ENCODE measurements around the gene ELOB.

The ELOB gene

DNA sequence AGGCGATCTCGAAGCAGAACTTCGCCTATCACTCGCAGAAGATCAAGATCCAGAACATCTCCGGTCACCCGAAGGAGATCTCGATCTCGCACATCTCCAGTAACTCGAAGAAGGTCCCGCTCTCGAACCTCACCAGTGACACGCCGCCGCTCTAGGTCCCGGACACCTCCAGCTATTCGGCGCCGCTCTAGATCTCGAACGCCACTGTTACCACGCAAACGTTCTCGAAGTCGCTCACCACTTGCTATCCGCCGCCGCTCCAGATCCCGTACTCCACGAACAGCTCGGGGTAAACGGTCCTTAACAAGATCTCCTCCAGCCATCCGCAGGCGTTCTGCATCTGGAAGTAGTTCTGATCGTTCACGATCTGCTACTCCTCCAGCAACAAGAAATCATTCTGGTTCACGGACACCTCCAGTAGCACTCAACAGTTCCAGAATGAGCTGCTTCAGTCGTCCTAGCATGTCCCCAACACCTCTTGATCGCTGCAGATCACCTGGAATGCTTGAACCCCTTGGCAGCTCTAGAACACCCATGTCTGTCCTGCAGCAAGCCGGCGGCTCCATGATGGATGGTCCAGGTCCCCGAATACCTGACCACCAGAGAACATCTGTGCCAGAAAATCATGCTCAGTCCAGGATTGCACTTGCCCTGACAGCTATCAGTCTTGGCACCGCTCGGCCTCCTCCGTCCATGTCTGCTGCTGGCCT is 10.5 kb downstream of the ELOB start:
- DNase-seq, result no peak

DNA sequence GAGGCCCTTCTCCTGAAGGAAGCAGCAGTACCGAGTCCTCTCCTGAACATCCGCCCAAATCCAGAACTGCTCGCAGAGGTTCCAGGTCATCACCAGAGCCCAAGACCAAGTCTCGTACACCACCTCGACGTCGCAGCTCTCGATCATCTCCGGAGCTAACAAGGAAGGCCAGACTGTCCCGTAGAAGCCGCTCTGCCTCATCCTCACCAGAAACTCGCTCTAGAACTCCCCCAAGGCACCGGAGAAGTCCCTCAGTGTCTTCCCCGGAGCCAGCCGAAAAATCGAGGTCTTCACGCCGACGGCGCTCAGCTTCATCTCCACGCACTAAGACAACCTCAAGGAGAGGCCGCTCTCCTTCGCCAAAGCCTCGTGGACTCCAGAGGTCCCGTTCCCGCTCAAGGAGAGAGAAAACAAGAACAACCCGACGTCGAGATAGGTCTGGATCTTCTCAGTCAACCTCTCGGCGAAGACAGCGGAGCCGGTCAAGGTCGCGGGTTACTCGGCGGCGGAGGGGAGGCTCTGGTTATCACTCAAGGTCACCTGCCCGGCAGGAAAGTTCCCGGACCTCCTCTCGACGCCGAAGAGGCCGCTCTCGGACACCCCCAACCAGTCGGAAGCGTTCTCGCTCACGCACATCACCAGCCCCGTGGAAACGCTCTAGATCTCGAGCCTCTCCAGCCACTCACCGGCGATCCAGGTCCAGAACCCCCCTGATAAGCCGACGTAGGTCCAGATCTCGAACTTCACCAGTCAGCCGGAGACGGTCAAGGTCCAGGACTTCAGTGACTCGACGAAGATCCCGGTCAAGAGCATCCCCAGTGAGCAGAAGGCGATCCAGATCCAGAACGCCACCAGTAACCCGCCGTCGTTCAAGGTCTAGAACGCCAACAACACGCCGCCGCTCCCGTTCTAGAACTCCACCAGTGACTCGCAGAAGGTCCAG is 11.3 kb downstream of the ELOB start:
- no peak for DNase-seq

- no peak for DNase-seq
These were observed 12.4 kb downstream of the ELOB start for GRCh38 chr16:2764718-2765117.

DNA sequence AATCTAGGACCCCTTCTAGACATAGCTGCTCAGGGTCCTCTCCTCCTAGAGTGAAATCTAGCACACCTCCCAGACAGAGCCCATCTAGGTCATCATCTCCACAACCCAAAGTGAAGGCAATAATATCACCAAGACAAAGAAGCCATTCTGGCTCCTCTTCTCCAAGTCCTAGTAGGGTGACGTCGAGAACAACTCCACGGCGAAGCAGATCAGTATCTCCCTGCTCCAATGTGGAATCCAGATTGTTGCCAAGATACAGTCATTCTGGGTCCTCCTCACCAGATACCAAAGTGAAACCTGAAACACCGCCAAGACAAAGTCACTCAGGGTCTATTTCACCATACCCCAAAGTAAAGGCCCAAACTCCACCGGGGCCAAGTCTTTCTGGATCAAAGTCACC is 13.9 kb downstream of the ELOB start:
- DNase-seq, result no peak

- DNase-seq, result no peak
These were observed 14.4 kb downstream of the ELOB start for GRCh38 chr16:2762711-2763110.

DNA sequence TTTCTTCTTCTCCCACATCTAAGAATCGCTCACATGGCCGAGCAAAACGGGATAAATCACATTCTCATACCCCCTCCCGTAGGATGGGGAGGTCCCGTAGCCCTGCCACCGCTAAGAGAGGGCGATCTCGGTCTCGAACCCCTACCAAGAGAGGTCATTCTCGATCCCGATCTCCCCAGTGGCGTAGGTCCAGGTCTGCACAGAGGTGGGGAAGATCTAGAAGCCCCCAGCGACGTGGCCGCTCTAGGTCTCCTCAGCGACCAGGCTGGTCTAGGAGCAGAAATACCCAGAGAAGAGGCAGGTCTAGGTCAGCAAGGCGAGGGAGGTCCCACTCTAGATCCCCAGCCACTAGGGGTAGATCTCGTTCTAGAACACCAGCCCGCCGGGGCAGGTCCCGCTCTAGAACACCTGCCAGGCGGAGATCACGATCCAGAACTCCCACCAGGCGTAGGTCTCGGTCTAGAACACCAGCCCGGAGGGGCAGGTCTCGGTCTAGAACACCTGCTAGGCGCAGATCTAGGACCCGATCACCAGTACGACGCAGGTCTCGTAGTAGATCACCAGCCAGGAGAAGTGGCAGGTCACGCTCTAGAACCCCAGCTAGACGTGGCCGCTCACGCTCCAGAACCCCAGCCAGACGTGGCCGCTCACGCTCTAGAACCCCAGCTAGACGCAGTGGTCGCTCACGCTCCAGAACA is 15.0 kb downstream of the ELOB start:
- no peak for DNase-seq

DNA sequence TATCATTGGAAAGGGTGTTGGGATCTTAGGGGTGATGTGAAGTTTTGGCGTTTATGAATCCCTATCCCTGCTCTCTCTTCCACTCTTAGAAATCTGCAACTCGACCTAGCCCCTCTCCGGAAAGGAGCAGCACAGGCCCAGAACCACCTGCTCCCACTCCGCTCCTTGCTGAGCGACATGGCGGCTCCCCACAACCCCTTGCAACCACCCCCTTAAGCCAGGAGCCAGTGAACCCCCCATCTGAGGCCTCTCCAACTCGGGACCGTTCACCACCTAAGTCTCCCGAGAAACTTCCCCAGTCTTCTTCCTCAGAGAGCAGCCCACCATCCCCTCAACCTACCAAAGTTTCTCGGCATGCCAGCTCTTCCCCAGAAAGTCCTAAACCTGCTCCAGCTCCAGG is 15.6 kb downstream of the ELOB start:
- no peak for DNase-seq

DNA sequence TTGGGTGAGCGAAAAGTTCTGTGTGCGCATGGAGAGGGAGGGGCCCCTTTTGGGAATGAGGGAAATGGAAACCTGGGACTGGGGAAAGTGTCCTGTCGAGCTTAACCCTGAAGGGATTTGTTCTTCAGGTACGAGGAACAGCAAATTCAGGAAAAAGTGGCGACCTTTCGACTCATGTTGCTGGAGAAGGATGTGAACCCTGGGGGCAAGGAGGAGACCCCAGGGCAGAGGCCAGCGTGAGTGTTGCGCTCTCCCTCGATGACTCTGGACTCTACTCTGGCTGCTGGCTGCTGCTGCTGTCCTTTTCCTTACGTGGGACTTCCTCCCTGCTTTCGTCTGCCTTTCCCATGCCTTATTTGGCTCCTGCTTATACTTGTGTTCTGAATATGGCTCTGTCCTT is 19.7 kb downstream of the ELOB start:
- DNase-seq, result no peak

DNA sequence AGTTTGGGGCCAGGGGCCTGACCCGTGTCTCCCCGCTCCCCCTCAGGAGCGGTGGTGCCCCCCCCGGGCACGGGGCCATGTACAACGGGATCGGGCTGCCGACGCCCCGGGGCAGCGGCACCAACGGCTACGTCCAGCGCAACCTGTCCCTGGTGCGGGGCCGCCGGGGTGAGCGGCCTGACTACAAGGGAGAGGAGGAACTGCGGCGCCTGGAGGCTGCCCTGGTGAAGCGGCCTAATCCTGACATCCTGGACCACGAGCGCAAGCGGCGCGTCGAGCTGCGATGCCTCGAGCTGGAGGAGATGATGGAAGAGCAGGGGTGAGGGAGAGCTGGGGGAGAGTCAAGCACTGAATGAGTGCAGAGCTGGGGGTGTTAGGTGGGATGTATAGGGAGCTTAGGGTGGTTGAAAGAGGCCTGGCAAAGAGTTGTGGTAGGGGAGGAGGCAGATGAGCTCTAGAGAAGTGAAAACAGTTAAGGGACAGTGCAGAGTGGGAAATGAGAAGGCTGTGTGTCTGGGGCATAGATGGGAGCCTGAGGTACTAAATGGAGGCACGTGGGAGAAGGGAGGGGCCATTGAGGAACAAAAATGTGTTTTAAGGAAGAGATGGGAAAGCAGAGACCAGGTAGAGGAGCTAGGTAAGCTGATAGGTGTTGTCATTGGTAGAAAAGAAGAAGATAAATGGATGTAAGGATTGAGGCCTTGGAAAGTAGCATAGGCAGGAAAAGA is 20.6 kb downstream of the ELOB start:
- no peak for DNase-seq

DNA sequence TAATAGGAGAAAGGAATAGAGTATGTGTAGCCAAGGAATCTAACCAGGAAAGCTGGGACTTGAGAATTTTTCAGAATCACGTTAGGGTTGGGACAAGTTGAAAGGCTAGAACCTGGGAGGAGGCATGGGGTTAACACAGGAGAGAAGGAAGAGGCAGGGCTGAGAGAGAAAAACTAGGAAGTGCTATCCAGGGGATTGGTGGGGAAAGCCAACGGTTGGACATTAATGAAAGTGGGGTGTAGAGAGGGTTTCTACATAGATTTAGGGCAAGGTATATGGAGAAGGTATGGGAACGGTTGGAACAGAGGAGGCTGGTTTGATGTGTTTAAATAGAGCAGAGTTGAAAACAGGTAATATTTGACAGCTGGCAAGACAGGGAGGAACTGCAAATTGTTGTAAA is 21.9 kb downstream of the ELOB start:
- no peak for DNase-seq

DNA sequence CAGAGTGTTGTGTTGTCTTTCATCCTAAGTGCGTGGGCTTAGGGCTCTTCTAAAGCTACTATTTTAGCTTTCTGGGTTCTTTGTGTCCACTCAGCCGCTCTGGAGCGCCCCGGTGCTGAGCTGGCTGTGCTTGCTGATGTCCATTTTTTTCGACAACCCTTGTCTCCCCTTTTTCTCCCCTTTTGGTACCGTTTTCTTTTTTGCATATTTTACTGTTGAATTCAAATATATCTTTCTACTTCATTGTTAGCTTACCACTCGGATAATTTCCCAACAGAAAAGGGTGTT is 23.4 kb downstream of the ELOB start:
- DNase-seq, result no peak

- DNase-seq, result peak; percentile 85
These were observed 24.0 kb downstream of the ELOB start for GRCh38 chr16:2752850-2753732.

DNA sequence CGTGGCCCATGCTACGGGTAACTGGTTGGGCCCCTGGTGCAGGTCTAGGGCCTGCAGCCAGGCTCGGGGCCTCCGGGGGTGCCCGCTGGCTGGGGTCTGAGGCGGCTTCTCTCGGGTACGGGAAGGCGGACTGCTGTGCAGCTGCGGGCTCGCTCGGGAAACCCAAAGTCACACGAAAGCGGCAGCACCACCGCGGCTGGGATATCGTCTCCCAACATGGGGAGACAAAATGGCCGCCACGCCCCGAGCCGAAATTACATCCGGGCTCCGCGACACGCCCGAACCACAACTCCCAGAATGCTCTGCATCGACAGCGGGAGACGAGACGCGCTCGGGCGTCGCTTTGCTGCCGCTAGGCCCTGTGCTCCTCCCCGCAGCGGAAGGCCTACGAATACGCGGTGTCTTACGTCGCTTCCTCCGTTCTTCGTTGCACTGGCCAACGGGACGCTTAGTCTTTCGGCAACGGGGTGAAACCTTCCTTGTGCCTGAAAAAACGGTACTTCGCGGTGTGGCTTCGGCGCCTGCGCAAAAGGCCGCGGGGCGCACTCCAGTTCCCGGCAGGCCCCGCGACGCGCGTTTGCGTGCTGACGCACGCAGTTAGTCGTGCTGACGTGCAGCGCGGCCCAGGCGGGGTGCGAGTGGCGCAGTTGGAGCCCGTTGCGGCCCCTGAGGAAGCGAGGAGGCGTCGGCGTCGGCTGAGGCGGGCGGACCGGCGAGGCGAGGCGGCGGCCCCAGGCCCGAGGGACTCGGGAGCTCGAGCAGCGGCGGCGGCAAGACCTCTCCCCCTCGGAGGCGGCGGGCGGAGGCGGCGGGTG is 24.8 kb downstream of the ELOB start, which contains the start of gene SRRM2:
Gene SRRM2 (plus strand): TSS at position 604 of the 815 bp plus-strand sequence. CDS start 3,727 bp downstream, outside the sequence.
- DNase-seq, result peak; percentile 99

DNA sequence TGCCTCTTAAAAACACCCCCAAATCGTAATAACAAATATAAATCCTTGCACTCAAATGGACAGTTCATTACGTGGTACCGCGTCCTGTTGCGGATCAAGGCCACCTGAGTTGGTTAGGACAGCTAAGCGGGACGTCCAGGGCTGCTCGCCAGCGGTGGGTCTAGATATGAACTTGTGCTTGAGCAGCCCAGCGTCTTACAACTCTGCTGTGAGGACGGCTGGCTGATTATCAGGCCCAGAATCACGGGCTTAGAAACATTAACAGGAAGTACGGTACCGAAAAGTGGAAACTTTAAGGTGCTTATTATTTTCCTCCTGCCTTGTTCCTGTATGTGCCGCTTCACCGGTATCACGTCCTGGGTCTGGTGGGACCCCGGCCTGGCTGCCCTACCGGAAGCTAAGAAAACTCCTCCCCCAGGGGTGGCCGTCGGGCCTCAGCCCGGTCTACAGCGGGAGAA is 25.5 kb downstream of the ELOB start:
- DNase-seq, result no peak

- DNase-seq, result no peak
These were observed 27.1 kb downstream of the ELOB start for GRCh38 chr16:2749936-2750335.

DNA sequence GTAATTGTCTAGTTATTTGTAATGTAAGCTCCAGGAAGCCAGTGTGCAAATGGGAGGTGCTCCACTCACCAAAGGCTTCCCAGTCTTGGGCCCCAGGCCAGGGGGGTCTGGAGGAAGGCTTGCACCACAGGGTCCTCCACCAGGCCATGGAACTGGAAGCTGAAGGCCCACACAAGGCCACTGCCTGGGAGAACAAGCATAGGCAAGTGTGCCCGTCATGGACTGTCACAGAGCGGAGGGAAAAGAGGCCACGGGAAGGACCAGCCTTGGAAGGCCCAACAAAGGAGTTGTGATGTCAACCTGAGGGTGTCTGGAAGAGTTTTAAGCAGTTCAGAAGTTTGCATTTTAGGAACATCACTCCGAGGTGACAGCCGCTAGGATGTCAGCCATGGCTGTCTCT is 27.6 kb downstream of the ELOB start:
- DNase-seq, result no peak

DNA sequence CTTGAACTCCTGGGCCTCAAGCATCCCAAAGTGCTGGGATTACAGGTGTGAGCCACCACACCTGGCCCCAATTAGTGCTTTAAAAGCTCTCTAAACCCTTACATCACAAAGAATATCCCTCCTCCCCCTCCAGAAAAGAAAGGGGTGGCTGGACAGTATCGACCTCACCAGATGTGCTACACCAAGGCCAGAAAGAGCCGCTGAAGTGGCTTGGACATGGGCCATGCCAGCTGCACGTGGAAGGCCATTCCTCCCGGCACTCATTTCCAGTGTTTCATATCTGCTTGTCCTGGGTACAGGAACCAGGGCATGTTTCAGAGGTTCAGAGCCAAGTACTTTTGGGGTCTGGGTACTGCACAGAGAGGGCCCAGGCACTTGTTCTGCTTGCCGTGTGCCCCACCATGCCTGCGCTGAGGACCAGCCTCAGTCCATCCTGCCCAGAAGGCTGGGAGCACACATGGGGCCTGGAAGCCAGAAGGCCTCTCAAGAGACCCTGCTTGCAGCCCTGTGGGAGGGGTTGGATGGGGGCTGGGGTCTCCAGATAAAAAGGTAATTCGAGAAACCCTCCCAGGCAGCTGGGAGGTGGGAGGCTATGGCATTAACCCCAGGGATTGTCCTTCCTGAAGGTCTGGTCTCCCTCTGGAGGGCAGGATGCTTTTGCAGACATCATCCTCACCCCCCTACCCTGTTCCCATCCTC is 28.2 kb downstream of the ELOB start:
- DNase-seq, result no peak

DNA sequence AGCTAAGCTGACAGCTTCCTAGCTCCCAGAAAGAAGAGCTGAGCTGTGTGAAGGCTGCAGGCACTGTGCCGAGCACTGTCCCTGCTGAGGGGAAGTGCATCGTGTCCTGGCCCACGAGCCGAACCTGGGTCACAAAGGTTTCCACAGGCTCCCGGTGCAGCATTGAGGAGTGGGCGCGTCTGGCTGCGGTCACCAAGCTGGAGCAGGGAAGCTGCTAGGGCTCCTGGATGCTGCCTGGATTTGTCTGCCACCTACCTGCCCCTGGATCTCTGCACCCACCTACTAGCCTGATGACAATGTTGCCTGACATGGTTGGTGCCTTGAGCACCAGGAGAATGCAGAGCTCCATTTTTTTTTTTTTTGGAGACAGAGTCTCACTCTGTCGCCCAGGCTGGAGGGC is 31.1 kb downstream of the ELOB start:
- DNase-seq, result no peak

GRCh38 chr16:2745116-2745890 is 31.8 kb downstream of the ELOB start:
- no peak for DNase-seq

GRCh38 chr16:2744711-2745110 is 32.4 kb downstream of the ELOB start:
- DNase-seq, result no peak

Measured in NCI-H2227 treated with DMSO at 0.1 percent for 48 hours (cell line).